Tibial nerve (tissue), 3 donors: ENCODE measurements around the gene NUAK2.

ENCODE experiments used
- POLR2A ChIP-seq, 2 donors: fragments of 450-650 bp; IDR thresholded peaks; one replicate each; pipeline ENCODE4 v1.6.1; 2017; ENCODE audit warnings: antibody characterized with exemption in 2 of 2, mild to moderate bottlenecking in 2 of 2, moderate library complexity in 2 of 2
- TF ChIP-seq, protein P1 (sequence below), 5 experiments: fragments of 200-600 bp in 3 of 5; fragments of 450-650 bp in 2 of 5; sonication (generic) in 3 of 5; IDR thresholded peaks; one replicate each; pipeline ENCODE4 v1.5.1; 2016 to 2019; ENCODE audit warnings: antibody characterized with exemption in 5 of 5, mild to moderate bottlenecking in 3 of 5, moderate library complexity in 2 of 5

GRCh38 chr1:205328476-205328875 is 6.9 kb upstream of the NUAK2 start:
- TF ChIP-seq POLR2A (IDR thresholded peaks at IDR 0.05): no peak
- TF ChIP-seq, protein P1, sequence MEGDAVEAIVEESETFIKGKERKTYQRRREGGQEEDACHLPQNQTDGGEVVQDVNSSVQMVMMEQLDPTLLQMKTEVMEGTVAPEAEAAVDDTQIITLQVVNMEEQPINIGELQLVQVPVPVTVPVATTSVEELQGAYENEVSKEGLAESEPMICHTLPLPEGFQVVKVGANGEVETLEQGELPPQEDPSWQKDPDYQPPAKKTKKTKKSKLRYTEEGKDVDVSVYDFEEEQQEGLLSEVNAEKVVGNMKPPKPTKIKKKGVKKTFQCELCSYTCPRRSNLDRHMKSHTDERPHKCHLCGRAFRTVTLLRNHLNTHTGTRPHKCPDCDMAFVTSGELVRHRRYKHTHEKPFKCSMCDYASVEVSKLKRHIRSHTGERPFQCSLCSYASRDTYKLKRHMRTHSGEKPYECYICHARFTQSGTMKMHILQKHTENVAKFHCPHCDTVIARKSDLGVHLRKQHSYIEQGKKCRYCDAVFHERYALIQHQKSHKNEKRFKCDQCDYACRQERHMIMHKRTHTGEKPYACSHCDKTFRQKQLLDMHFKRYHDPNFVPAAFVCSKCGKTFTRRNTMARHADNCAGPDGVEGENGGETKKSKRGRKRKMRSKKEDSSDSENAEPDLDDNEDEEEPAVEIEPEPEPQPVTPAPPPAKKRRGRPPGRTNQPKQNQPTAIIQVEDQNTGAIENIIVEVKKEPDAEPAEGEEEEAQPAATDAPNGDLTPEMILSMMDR (IDR thresholded peaks at IDR 0.05): no peak
